Thyroid gland (tissue), 4 donors: ENCODE data around the gene MPDU1.

Experiments used
- POLR2A ChIP-seq, 2 donors: fragments of 450-650 bp; IDR thresholded peaks; one replicate each; pipeline ENCODE4 v1.6.1; 2017; ENCODE audit warnings: antibody characterized with exemption in 2 of 2, mild to moderate bottlenecking in 2 of 2, moderate library complexity in 1 of 2
- TF ChIP-seq, protein P1 (sequence below), 6 experiments: fragments of 200-600 bp in 3 of 6; fragments of 450-650 bp in 3 of 6; sonication (generic) in 3 of 6; IDR thresholded peaks; one replicate each; pipeline ENCODE4 v1.5.1; 2016 to 2019; ENCODE audit warnings: antibody characterized with exemption in 6 of 6, mild to moderate bottlenecking in 2 of 6, inconsistent platforms in 1 of 6, moderate library complexity in 1 of 6

DNA sequence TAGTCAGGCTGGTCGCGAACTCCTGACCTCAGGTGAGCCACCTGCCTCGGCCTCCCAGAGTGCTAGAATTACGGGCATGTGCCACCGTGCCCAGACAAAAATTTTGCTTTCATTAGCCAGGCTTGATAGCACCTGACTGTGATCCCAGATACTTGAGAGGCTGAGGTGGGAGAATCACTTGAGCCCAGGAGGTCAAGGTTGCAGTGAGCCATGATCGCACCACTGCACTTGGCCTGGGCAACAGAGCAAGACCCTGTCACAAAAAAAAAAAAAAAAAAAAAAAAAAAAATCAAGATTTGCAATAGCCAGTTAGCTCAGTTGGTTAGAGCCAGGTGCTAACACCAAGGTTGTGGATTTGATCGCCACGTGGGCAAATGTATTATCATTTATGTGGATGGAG lies 37.2 kb downstream of the MPDU1 start:
- TF ChIP-seq, protein P1, sequence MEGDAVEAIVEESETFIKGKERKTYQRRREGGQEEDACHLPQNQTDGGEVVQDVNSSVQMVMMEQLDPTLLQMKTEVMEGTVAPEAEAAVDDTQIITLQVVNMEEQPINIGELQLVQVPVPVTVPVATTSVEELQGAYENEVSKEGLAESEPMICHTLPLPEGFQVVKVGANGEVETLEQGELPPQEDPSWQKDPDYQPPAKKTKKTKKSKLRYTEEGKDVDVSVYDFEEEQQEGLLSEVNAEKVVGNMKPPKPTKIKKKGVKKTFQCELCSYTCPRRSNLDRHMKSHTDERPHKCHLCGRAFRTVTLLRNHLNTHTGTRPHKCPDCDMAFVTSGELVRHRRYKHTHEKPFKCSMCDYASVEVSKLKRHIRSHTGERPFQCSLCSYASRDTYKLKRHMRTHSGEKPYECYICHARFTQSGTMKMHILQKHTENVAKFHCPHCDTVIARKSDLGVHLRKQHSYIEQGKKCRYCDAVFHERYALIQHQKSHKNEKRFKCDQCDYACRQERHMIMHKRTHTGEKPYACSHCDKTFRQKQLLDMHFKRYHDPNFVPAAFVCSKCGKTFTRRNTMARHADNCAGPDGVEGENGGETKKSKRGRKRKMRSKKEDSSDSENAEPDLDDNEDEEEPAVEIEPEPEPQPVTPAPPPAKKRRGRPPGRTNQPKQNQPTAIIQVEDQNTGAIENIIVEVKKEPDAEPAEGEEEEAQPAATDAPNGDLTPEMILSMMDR (IDR thresholded peaks at IDR 0.05), result no peak
- TF ChIP-seq POLR2A (IDR thresholded peaks at IDR 0.05), result no peak
